Measurements from ENCODE around the gene IFFO2. TPM values are rescaled to one million over a fixed set of nuclear protein-coding genes. Genes with fewer than 3 reads are reported as not detected.
"Not testable (repeated sequence)": the region's sequence is repeated elsewhere in the genome, so short reads cannot be mapped to it uniquely, and the experiment has no call there.

Gene IFFO2
- total RNA-seq, 2 donors from 2014 or later: 13.6 to 20.4 TPM

- no peaks in the 10 kb centered on the region for H3K36me3 ChIP-seq
- no peak for DNase-seq (ENCODE audit: low spot score)
- H3K4me3 ChIP-seq: no peak overlapping the region
- no peaks in the 10 kb centered on the region for H3K27me3 ChIP-seq (replicated peaks; ENCODE audit: insufficient read depth)
- TF ChIP-seq POLR2A (IDR thresholded peaks at IDR 0.05) (no peak), POLR2AphosphoS5 (IDR thresholded peaks at IDR 0.05) (no peak), CTCF (IDR thresholded peaks at IDR 0.05) (no peak)
- no peaks in the 10 kb centered on the region for H3K4me1 ChIP-seq (replicated peaks)
- intact Hi-C loops (cut with DNase I): no loop called here
- H3K27ac ChIP-seq: no peak overlapping the region
- H3K9me3 ChIP-seq: no peaks in the 10 kb centered on the region
- WGBS: 91% methylated on average over 7 of the region's 7 CpGs
Observed at GRCh38 chr1:18871401-18872070, 84.9 kb downstream of the IFFO2 start.

DNA sequence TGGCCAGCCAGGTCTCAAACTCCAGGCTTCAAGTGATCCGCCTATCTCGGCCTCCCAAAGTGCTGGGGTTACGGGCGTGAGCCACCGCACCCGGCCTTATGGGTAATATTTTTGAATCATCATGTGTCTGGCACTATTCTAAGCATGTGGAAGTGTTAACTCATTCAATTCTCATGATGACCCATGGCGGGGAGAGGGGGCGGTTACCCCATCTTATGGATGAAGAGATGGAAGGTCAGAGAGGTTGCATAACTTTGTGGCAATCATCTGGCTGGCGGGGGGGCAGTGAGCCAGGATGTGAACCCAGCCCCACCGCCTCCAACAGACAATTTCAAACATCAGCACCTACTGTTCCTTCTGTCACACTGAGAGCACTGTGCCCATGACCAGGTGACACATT, 85.5 kb downstream of the IFFO2 start:
- DNase-seq (ENCODE audit: low spot score): no peak
- H3K27ac ChIP-seq: no peak overlapping the region
- no peaks in the 10 kb centered on the region for H3K36me3 ChIP-seq
- WGBS: 98% methylated on average over 10 of the region's 10 CpGs
- no peaks in the 10 kb centered on the region for H3K27me3 ChIP-seq (replicated peaks; ENCODE audit: insufficient read depth)
- H3K4me1 ChIP-seq (replicated peaks): no peaks in the 10 kb centered on the region
- TF ChIP-seq POLR2A (IDR thresholded peaks at IDR 0.05) (no peak), POLR2AphosphoS5 (IDR thresholded peaks at IDR 0.05) (no peak), CTCF (IDR thresholded peaks at IDR 0.05) (no peak)
- H3K4me3 ChIP-seq: no peak overlapping the region
- intact Hi-C loops (cut with DNase I): no loop called here
- no peaks in the 10 kb centered on the region for H3K9me3 ChIP-seq

DNA sequence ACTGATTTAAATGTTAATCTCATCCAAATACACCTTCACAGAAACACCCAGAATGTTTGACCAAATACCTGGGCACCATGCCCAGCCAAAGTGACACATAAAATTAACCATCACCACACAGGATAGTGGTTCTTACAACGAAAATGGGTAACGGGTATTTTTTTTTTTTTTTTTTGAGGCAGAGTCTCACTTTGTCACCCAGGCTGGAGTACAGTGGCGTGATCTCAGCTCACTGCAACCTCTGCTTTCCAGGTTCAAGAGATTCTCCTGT, 85.9 kb downstream of the IFFO2 start:
- H3K4me1 ChIP-seq (replicated peaks); H3K27me3 ChIP-seq (replicated peaks; ENCODE audit: insufficient read depth); intact Hi-C loops (cut with DNase I); H3K36me3 ChIP-seq; H3K27ac ChIP-seq; DNase-seq (ENCODE audit: low spot score); H3K4me3 ChIP-seq; H3K9me3 ChIP-seq: not testable (repeated sequence)
- 55% methylated on average over 3 of the region's 3 CpGs for WGBS

- DNase-seq (ENCODE audit: low spot score): no peak
Observed at GRCh38 chr1:18869847-18870594, 86.5 kb downstream of the IFFO2 start.

More at GRCh38 chr1:18869847-18870594, 86.5 kb downstream of the IFFO2 start:
- TF ChIP-seq POLR2A (IDR thresholded peaks at IDR 0.05): no peak
- TF ChIP-seq CTCF (IDR thresholded peaks at IDR 0.05): no peak
- TF ChIP-seq POLR2AphosphoS5 (IDR thresholded peaks at IDR 0.05): no peak
- H3K4me1 ChIP-seq (replicated peaks): no peaks in the 10 kb centered on the region
- 67% methylated on average over 9 of the region's 9 CpGs for WGBS
- intact Hi-C loops (cut with DNase I): loop anchor here (10.0 kb wide), 1 partner anchor 1365 kb away; no protein-coding TSS in a partner anchor
- no peaks in the 10 kb centered on the region for H3K9me3 ChIP-seq
- H3K36me3 ChIP-seq: no peaks in the 10 kb centered on the region
- H3K27ac ChIP-seq: no peak overlapping the region
- H3K4me3 ChIP-seq: no peak overlapping the region
- no peaks in the 10 kb centered on the region for H3K27me3 ChIP-seq (replicated peaks; ENCODE audit: insufficient read depth)

Data from prostate gland (tissue), 2 donors.